GM21723 (cell line): ENCODE results near the gene SHH.

ENCODE experiments used
- ATAC-seq: cut with Tn5 transposase; IDR thresholded peaks from one replicate; pipeline ENCODE4 v1.9.1; 2021; ENCODE audit warnings: mild to moderate bottlenecking, moderate library complexity; ENCODE audit not compliant: unreplicated experiment

Gene SHH

DNA sequence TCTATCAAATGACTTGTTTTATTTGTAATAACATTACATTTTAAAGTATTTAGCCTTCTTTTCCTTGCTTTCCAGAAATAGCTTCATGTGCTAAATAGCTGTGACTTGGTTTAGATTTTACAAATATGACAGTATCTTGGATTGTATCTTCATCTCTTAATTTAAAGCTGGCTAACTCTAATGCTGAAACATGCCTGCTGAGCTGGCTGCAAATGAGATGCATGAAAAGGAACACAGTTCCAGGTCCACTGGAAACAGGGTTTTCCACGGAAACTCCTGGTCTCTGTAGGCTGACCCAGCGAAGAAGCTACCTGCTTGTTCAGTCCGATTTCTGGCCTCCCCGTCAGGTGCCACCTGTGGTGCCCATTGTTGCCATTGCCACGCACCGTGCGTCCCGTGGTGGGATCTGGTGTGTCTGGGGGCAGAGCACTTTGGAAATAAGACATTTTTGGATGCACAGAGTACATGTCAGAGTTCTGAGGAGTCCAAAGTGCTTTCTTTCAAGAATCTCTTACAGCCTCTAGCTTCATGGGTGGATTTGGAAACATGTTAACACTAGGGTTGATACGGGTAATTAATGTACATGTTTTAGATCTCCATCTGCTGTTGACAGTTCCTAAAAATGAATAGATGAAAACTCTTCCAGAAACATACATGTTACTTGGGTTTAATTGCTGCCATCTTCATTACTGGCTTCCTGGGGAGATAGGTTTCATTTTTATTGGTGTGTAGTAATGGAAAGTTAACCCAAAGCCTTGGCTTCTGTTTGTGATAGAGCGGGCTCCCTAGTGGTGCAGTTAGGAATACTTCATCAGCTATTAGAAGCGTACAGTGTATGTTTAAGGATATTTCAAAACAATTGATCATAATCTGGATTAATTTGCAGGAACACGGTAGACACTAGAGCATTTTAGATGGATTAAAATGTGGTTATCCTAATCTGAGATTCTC is 45.0 kb downstream of the SHH start:
- ATAC-seq: no peak

- no peak for ATAC-seq
Measured at GRCh38 chr7:155766386-155766785, 45.9 kb downstream of the SHH start.

DNA sequence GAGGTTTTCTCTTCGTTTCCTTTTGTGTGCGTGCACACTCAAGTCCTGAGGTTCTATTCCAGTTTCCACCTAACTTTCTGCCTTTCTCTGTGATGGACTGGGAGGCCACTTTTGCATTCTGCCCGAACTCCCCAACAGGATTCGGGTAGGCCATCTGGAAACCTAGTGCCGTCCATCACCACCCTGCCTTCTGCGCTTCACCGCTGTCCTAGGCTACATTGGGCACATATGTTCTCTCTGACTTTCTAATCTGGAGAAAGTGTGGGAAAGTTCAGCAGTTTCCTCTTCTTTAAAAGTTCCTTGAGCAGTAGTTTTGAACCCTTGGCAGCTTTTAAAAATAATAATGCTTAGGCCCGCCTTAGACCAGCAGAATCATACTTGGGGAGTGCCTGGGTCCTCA is 46.8 kb downstream of the SHH start:
- ATAC-seq: no peak

GRCh38 chr7:155764438-155764793 is 47.8 kb downstream of the SHH start:
- peak; percentile 42 for ATAC-seq

GRCh38 chr7:155763691-155764437 is 48.4 kb downstream of the SHH start:
- peak; percentile 71 for ATAC-seq

DNA sequence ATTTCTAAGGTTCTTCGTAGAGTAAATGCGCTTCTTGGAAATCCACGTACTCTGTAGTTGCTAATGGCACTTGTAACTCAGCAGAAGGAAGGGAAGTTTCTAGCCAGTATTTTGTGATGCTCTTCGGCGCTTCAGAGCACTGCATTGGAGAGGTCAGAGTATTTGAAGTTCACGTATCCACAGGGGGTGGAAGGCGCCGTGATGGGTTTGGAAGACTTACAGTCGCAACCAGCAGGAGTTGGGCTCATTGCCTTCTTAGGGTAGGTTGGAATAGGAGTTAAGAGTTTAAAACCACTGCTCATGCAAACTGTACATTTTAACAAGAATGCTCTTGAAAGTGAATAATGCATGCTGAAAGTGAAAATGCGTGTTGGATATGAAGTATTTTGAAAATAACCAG is 49.1 kb downstream of the SHH start:
- ATAC-seq: no peak

DNA sequence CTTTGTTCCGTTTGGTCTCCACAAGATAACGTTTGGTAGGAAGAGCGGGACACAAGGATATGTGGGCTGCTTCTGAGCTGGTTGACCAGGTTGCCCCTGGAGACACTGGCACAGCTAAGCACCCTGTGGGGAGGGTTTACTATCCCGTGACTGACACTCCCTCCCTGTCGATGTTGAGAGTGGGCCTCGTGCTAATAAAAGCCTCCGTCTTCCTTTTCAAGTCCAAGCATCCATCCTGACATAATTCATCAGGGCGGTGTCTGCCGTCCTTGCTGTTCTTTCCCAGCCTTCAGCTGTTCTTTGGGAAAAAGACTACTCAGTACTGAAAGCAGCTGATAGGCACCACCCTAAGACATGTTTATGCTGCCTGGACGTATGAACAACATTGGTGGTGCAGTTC is 49.6 kb downstream of the SHH start:
- ATAC-seq: no peak

GRCh38 chr7:155762036-155762435 is 50.2 kb downstream of the SHH start:
- no peak for ATAC-seq

GRCh38 chr7:155761162-155761561 is 51.1 kb downstream of the SHH start:
- ATAC-seq: no peak

DNA sequence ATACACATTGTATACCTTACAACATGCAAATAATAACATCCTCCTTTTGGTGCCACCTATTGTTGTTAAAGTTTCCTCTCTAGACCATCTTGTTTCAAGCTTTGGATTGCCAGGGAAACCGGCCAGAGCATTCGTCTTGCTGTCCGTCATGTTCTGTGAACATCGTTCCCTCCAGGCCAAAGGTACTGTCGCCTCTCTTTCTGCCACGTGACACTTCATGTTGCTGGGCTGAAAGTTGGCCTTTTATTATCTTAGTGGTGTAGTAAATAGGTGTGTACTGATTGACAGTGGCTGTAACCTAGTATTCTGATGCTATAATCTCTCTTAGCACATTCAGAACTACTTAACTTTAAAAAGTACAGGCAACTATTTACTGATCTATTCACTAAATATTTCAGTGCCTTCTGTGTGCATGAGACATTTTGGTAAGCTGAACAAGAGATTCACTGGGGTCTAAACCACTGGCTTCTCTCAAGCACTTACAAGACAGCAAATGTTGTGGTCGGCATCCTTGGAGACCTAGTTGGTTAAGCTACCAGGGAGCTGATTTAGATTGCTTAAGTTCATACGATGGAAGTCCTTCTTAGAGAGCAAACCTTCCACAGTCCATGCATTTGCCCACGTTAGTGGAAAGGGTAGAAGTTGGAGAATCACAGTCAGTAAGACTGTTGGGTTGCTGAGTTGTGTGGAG is 52.4 kb downstream of the SHH start:
- ATAC-seq: no peak

- no peak for ATAC-seq
Measured at GRCh38 chr7:155758348-155758747, 53.9 kb downstream of the SHH start.

DNA sequence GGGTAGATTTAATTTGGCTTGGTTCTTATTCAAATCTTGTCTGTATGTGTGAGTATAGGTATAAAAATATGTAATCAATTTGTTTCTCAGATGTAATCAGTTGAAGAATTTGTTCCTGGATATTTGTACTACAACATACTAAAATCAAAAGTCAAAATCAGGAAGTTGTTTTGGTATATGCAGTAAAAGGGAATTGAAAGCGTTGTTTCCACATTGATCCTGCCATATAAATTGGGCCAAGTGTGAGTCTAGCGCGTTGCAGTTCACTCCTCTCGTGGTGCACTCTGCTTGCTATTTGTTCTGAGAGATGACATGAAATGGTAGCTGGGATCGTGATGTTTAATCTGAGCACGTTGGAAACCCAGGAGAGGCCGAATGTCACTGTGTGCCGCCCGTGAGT is 55.9 kb downstream of the SHH start:
- no peak for ATAC-seq

- ATAC-seq: no peak
Measured at GRCh38 chr7:155755026-155755425, 57.2 kb downstream of the SHH start.

- no peak for ATAC-seq
Measured at GRCh38 chr7:155754165-155754564, 58.1 kb downstream of the SHH start.

DNA sequence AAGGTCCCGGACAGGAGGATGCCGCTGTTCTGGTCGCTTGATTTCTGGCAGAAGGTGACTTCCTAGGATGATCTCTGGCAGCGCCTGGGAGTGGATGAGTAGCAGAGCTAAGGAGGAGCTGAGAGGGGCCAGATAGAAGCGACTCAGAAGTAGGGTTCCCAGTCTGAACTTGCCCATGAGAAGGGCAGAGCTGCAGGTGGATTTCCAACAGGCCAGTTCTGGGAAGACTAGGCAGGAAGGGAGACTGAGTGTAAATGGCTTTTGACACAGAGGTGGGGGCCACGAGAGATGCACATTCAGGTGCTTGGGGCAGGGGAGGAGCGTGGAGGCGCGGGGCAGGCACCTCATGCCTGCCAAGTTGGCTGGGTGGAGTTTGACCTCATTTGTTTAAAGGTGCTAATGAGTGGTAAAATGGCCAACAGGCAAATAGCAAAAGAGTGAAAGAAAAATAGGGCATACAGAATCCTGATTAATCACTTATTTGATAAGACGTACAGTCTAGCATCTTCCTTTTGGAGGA is 58.8 kb downstream of the SHH start:
- peak; percentile 4 for ATAC-seq

DNA sequence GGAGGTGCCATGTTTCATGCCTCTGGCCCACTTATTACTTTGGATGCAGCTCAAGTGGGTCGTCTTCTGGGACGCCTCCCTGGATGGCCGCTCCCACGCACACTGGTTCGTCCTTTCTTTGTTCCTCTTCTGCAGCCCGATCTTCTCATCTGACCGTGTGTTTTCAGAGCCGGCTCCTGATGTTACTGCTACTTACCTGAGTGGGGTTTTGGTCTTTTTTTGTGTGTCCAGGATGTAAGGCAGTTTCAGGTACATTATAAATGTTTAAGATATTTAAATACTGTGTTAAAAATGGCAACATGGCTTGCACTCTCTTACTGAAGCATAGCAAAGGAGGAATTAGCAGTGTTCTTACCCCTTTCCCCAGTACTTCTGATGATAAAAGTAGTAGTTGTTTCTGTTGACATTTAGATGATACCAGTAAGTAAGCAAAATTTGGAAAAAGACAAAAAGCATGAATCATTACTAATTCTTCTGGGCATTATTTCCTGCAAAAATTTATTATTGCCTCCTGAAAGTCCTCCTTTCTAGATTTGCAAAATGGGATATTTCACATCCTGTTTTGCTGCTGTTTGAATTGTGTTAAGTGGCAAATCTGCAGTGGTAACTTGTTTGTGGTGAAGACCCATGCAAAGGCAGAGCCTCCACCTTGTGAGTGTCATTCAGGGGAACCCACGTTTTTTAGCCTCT is 59.4 kb downstream of the SHH start:
- peak; percentile 74 for ATAC-seq

- ATAC-seq: no peak
Measured at GRCh38 chr7:155751409-155751808, 60.9 kb downstream of the SHH start.

GRCh38 chr7:155750255-155751125 is 61.8 kb downstream of the SHH start:
- ATAC-seq: no peak
